ENCODE measurements around the gene CLCNKB. TPM values are rescaled to one million over a fixed set of nuclear protein-coding genes. Genes with fewer than 3 reads are reported as not detected.

The CLCNKB gene
- total and polyA plus RNA-seq, 2 of the 4 experiments (the other 2 are of a cell fraction), result 0.09 TPM; not detected in 1

GRCh38 chr1:16047791-16048475 is 4.4 kb downstream of the CLCNKB start:
- no peak overlapping the region for H2AK9ac ChIP-seq (replicated peaks; ENCODE audit: low read depth, low read length, poor library complexity)
- no peak overlapping the region for H2BK120ac ChIP-seq (ENCODE audit: low read depth, low read length)
- H3K9me1 ChIP-seq (ENCODE audit: insufficient read depth, low read length), result no peaks in the 10 kb centered on the region
- intact Hi-C loops (cut with micrococcal nuclease) (no loop called here), dilution Hi-C loops (cut with HindIII; ENCODE audit: low sequenced_read_pairs, unreplicated experiment) (no loop called here), in situ Hi-C loops (cut with MboI; ENCODE audit: low sequenced_read_pairs) (no loop called here)
- ChIA-PET CTCF (no interaction called here), POLR2A (ENCODE audit: unreplicated experiment) (no interaction called here)
- H3K4me3 ChIP-seq (ENCODE audit: insufficient read depth, low read depth, low read length), result no peak overlapping the region
- no peak overlapping the region for H4K5ac ChIP-seq (ENCODE audit: low read depth, low read length)
- H3K27me3 ChIP-seq (ENCODE audit: control insufficient read depth, insufficient read depth, low read length), result peaks cover 29% of the 10 kb centered on the region; the same call in 1 of the 2 replicates
- 33% methylated on average over 3 of the region's 19 CpGs; no CpG with 5 or more reads in 1 of the 2 experiments for WGBS, 2 experiments (ENCODE audit: extremely low coverage in 2 of 2, insufficient read length in 1 of 2)
- H3K23ac ChIP-seq (ENCODE audit: low read depth, low read length), result no peak overlapping the region
- H3K27ac ChIP-seq (ENCODE audit: insufficient read depth, low read length), result no peak overlapping the region
- H3K4ac ChIP-seq (ENCODE audit: low read depth, low read length), result no peak overlapping the region
- no peak overlapping the region for H2BK5ac ChIP-seq (ENCODE audit: low read depth, low read length, poor library complexity, severe bottlenecking)
- H3K18ac ChIP-seq (ENCODE audit: low read depth, low read length), result no peak overlapping the region
- H3K36me3 ChIP-seq (ENCODE audit: control insufficient read depth, insufficient read depth, low read length), result no peaks in the 10 kb centered on the region
- no peak overlapping the region for H3K14ac ChIP-seq (replicated peaks; ENCODE audit: low read depth, low read length)
- DNase-seq (no peak), ATAC-seq (ENCODE audit: low read depth) (no peak)
- no peaks in the 10 kb centered on the region for H3K4me1 ChIP-seq (ENCODE audit: control insufficient read depth, insufficient read depth, low read length)
- no peak for TF ChIP-seq CEBPB (IDR thresholded peaks at IDR 0.05; ENCODE audit: low read depth, low read length)
- TF ChIP-seq USF2 (IDR thresholded peaks at IDR 0.05; ENCODE audit: low read depth, low read length), result no peak
- no peak for TF ChIP-seq ELK1 (IDR thresholded peaks at IDR 0.05; ENCODE audit: borderline replicate concordance, low read depth, low read length)
- TF ChIP-seq RAD21 (IDR thresholded peaks at IDR 0.05; ENCODE audit: low read length), result no peak
- TF ChIP-seq RCOR1 (IDR thresholded peaks at IDR 0.05; ENCODE audit: insufficient replicate concordance, low read length), result no peak
- TF ChIP-seq NFE2L2 (IDR thresholded peaks at IDR 0.05; ENCODE audit: low read depth, low read length), result no peak
- no peak for TF ChIP-seq CHD1 (IDR thresholded peaks at IDR 0.05; ENCODE audit: low read depth, low read length)
- TF ChIP-seq SMC3 (IDR thresholded peaks at IDR 0.05; ENCODE audit: low read depth, low read length), result no peak
- no peak for TF ChIP-seq RFX5 (IDR thresholded peaks at IDR 0.05; ENCODE audit: low read depth, low read length)
- TF ChIP-seq MAZ (IDR thresholded peaks at IDR 0.05; ENCODE audit: borderline replicate concordance, low read depth, low read length), result no peak
- no peak for TF ChIP-seq MXI1 (IDR thresholded peaks at IDR 0.05; ENCODE audit: borderline replicate concordance, low read depth, low read length)
- no peak for TF ChIP-seq BHLHE40 (IDR thresholded peaks at IDR 0.05; ENCODE audit: low read depth, low read length)
- no peak for TF ChIP-seq MAFK (IDR thresholded peaks at IDR 0.05; ENCODE audit: low read depth, low read length)
- TF ChIP-seq FOS (IDR thresholded peaks at IDR 0.05; ENCODE audit: low read depth, low read length), result no peak
- TF ChIP-seq POLR2A (IDR thresholded peaks at IDR 0.05; ENCODE audit: low read depth, low read length), result no peak
- no peak for TF ChIP-seq CTCF (conservative IDR thresholded peaks at IDR 0.05; ENCODE audit: low read depth, low read length)
- H3K56ac ChIP-seq (ENCODE audit: extremely low read depth, insufficient read depth, low read length), result no peak overlapping the region
- H3K4me2 ChIP-seq (ENCODE audit: low read depth, low read length), result no peak overlapping the region
- BruUV-seq (replicated peaks), result no TSS peak
- no peak overlapping the region for H4K91ac ChIP-seq (ENCODE audit: insufficient read depth, low read depth, low read length)
- no peaks in the 10 kb centered on the region for H4K20me1 ChIP-seq (ENCODE audit: insufficient read depth, low read length)
- no peak overlapping the region for H3K9ac ChIP-seq (ENCODE audit: low read depth, low read length)
- H4K8ac ChIP-seq (ENCODE audit: low read depth in 2 of 2, low read length in 2 of 2), result no peak overlapping the region
- no peak overlapping the region for H2AK5ac ChIP-seq (ENCODE audit: low read depth, low read length)
- H2BK20ac ChIP-seq (ENCODE audit: low read depth, low read length), result no peak overlapping the region
- H3K9me3 ChIP-seq (ENCODE audit: control insufficient read depth, insufficient read depth, low read length), result no peaks in the 10 kb centered on the region
- no peak overlapping the region for H2AFZ ChIP-seq (replicated peaks; ENCODE audit: low read length, poor library complexity)
- no peak overlapping the region for H2BK15ac ChIP-seq (ENCODE audit: low read depth, low read length)
- no peaks in the 10 kb centered on the region for H3K79me1 ChIP-seq (ENCODE audit: low read depth in 1 of 2, low read length in 2 of 2)
